Keratinocyte (primary cell): ENCODE results near the gene GON7. TPM values are rescaled to one million over a fixed set of nuclear protein-coding genes. Genes with fewer than 3 reads are reported as not detected.

Experiments
- DNase-seq: peaks from one replicate; pipeline ENCODE4 v3.0.0-alpha.2; 2011; ENCODE audit warnings: low read depth, missing footprints, low spot score
- FAIRE-seq: peaks from 2 replicates; lab custom pipeline; 2011; peaks lifted over from hg19 to GRCh38; lab: Jason Lieb, UNC
- H2AFZ ChIP-seq: 2 replicates; pipeline ENCODE4 v1.6.0; 2012; ENCODE audit warnings: low read length, control low read depth, inconsistent platforms; ENCODE audit not compliant: control insufficient read depth
- H3K27ac ChIP-seq: 2 replicates; pipeline ENCODE4 v1.5.1; 2011; ENCODE audit warnings: low read length; ENCODE audit not compliant: control insufficient read depth, insufficient read depth
- H3K27me3 ChIP-seq: 3 replicates; pipeline ENCODE4 v1.6.0; 2011; ENCODE audit warnings: low read length; ENCODE audit not compliant: control insufficient read depth, insufficient read depth; ENCODE audit errors: extremely low read depth
- H3K36me3 ChIP-seq, 2 experiments: 2 replicates in 1 of 2; 3 replicates in 1 of 2; pipeline ENCODE4 v1.5.1; 2011; ENCODE audit warnings: low read length in 2 of 2, mild to moderate bottlenecking in 1 of 2; ENCODE audit not compliant: control insufficient read depth in 2 of 2, insufficient read depth in 2 of 2; ENCODE audit errors: extremely low read depth in 1 of 2
- H3K4me1 ChIP-seq: 3 replicates; pipeline ENCODE4 v1.5.1; 2011; ENCODE audit warnings: low read length; ENCODE audit not compliant: control insufficient read depth, insufficient read depth; ENCODE audit errors: extremely low read depth
- H3K4me2 ChIP-seq: 3 replicates; pipeline ENCODE4 v1.6.0; 2011; ENCODE audit warnings: low read depth, low read length; ENCODE audit not compliant: control insufficient read depth, insufficient read depth; ENCODE audit errors: extremely low read depth
- H3K4me3 ChIP-seq, 3 experiments: fragments of 200-600 bp in 1 of 3; sonication (generic) in 1 of 3; 2 replicates in 2 of 3; 3 replicates in 1 of 3; pipeline ENCODE4 v1.5.1; 2011 to 2016; ENCODE audit warnings: low read length in 3 of 3, mild to moderate bottlenecking in 3 of 3, control low read depth in 2 of 3, inconsistent platforms in 1 of 3, low read depth in 1 of 3, mixed read lengths in 1 of 3, mixed run types in 1 of 3, moderate library complexity in 1 of 3; ENCODE audit not compliant: control insufficient read depth in 2 of 3, insufficient read depth in 2 of 3; ENCODE audit errors: extremely low read depth in 1 of 3
- H3K79me2 ChIP-seq: 2 replicates; pipeline ENCODE4 v1.6.0; 2012; ENCODE audit warnings: low read length; ENCODE audit not compliant: control insufficient read depth, insufficient read depth
- H3K9ac ChIP-seq: 3 replicates; pipeline ENCODE4 v1.6.0; 2011; ENCODE audit warnings: low read length; ENCODE audit not compliant: control insufficient read depth, insufficient read depth; ENCODE audit errors: extremely low read depth
- H3K9me1 ChIP-seq: 3 replicates; pipeline ENCODE4 v1.6.0; 2011; ENCODE audit warnings: low read length; ENCODE audit not compliant: control insufficient read depth, insufficient read depth; ENCODE audit errors: extremely low read depth
- H3K9me3 ChIP-seq: 2 replicates; pipeline ENCODE4 v1.5.1; 2012; ENCODE audit warnings: low read depth, low read length; ENCODE audit not compliant: control insufficient read depth
- H4K20me1 ChIP-seq: 3 replicates; pipeline ENCODE4 v1.6.0; 2011; ENCODE audit warnings: low read length; ENCODE audit not compliant: control insufficient read depth, insufficient read depth; ENCODE audit errors: extremely low read depth
- EZH2 ChIP-seq: IDR thresholded peaks from one replicate; pipeline ENCODE4 v1.6.1; 2012; ENCODE audit warnings: inconsistent platforms, mild to moderate bottlenecking, low read length, moderate library complexity
- dilution Hi-C: fragments of 300-500 bp; cut with MboI; formaldehyde crosslinking; loops from one replicate; pipeline ENCODE4 v1.7.0; 2020; ENCODE audit warnings: low sequenced_read_pairs; ENCODE audit not compliant: extremely low pct_ligation_motif_present
- polyA plus RNA-seq, 5 experiments: library from polyadenylated mRNA; depleted of rRNA in 3 of 5; stranded (reverse) in 3 of 5; stranded (forward) in 1 of 5; unstranded in 1 of 5; fragments of >200 nt; gene quantifications; 1 replicate in 1 of 5; 2 replicates in 3 of 5; 3 replicates in 1 of 5; pipeline versions ENCODE4 v1.2.1 to v1.2.3, GENCODE V29; 2011 to 2012; ENCODE audit warnings: missing spikeins in 2 of 5, low read depth in 1 of 5, low replicate concordance in 1 of 5
- TF ChIP-seq, protein P1 (sequence below), 3 experiments: IDR thresholded peaks in 1 of 3; conservative IDR thresholded peaks in 1 of 3; optimal IDR thresholded peaks in 1 of 3; 2 replicates in 2 of 3; 3 replicates in 1 of 3; pipeline versions ENCODE3 to v1.5.1; 2011; ENCODE audit warnings: low read length in 3 of 3, mild to moderate bottlenecking in 3 of 3, moderate library complexity in 2 of 3, control low read depth in 1 of 3, inconsistent platforms in 1 of 3; ENCODE audit not compliant: insufficient read depth in 2 of 3; ENCODE audit errors: extremely low read depth in 1 of 3

GON7 gene
- polyA plus RNA-seq, 1 donor (not counting 4 experiments of a cell fraction or from before 2014, with no cell fraction given), result 12.6 TPM

DNA sequence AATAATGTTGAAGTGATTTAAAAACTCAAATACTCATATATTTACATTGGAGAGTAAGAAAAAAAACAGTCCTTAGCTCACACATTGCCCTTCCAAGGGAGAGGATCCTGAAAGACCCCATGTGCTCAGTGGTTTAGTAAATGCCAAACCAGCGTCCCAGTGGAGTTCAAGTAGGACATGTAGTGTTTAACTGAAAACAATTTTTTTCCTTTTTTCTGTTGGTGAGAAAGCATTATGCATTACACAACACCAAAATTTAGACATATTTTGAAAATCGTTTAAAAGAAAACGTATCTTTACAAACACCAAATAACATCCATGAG is 33.8 kb upstream of the GON7 start:
- no peak overlapping the region for H2AFZ ChIP-seq
- FAIRE-seq (no peak), DNase-seq (no peak)
- H3K79me2 ChIP-seq, result no peaks in the 10 kb centered on the region
- no peaks in the 10 kb centered on the region for H4K20me1 ChIP-seq
- H3K4me2 ChIP-seq, result peak overlapping the region; percentile 23
- H3K27me3 ChIP-seq, result no peaks in the 10 kb centered on the region
- H3K36me3 ChIP-seq, result peaks cover 11 to 25% of the 10 kb centered on the region in 2 experiments
- no peaks in the 10 kb centered on the region for H3K9me1 ChIP-seq
- H3K9ac ChIP-seq, result no peak overlapping the region
- no peaks in the 10 kb centered on the region for H3K9me3 ChIP-seq
- no peak for TF ChIP-seq EZH2
- TF ChIP-seq, protein P1, sequence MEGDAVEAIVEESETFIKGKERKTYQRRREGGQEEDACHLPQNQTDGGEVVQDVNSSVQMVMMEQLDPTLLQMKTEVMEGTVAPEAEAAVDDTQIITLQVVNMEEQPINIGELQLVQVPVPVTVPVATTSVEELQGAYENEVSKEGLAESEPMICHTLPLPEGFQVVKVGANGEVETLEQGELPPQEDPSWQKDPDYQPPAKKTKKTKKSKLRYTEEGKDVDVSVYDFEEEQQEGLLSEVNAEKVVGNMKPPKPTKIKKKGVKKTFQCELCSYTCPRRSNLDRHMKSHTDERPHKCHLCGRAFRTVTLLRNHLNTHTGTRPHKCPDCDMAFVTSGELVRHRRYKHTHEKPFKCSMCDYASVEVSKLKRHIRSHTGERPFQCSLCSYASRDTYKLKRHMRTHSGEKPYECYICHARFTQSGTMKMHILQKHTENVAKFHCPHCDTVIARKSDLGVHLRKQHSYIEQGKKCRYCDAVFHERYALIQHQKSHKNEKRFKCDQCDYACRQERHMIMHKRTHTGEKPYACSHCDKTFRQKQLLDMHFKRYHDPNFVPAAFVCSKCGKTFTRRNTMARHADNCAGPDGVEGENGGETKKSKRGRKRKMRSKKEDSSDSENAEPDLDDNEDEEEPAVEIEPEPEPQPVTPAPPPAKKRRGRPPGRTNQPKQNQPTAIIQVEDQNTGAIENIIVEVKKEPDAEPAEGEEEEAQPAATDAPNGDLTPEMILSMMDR (optimal IDR thresholded peaks at IDR 0.05 in 1 of 3, IDR thresholded peaks at IDR 0.05 in 1 of 3, conservative IDR thresholded peaks at IDR 0.05 in 1 of 3; ENCODE audit: extremely low read depth in 1 of 3, insufficient read depth in 2 of 3, low read length in 3 of 3), result no peak
- no peak overlapping the region for H3K27ac ChIP-seq
- no peak overlapping the region for H3K4me3 ChIP-seq
- dilution Hi-C loops, result no loop called here
- peaks cover 12% of the 10 kb centered on the region for H3K4me1 ChIP-seq

DNA sequence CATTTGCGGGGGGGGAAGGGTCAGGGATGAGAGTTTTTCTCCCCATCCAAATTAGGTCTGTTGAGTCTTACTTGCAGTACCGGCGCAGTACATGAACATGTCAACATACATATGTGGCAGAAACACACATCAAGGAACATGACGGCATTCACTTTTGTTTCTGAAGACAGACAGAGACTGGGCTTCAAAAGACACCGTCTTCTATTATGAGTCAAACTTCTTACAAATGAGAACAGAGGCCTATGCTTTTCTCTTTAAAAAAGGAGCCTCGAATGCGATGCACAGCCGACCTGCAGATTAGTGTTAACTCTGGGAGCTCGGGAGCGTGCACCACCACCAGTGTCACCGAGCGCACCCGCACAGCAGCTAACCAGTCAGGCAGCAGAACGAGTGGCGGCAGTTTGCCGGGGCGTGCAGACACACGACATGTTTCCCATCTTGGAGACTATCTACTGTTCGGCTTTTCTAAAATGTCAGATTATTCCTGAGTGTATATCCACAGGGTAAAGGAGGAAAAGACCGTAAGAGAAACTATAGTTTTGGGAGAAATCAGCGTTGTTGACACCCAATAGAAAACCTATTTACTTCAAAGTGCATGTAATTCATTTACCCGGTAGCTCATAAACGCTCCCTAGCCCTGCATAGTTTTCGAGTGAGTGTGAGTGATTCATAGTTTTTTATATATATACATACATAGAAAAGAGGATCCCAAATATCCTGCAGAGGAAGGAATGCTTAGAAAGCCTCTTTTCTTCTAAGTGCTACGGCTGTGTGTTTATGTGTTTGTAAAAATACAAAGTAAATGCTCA is 33.2 kb upstream of the GON7 start:
- peak; percentile 57 for FAIRE-seq
- dilution Hi-C loops, result no loop called here
- no peak for DNase-seq

More for the DNA sequence above, 33.2 kb upstream of the GON7 start:
- Histone ChIP-seq H3K4me3 (no peak overlapping the region), H2AFZ (no peak overlapping the region), H3K9me1 (no peaks in the 10 kb centered on the region), H3K27me3 (no peaks in the 10 kb centered on the region), H3K9ac (no peak overlapping the region), H3K36me3 (peaks cover 8 to 21% of the 10 kb centered on the region in 2 experiments), H3K9me3 (no peaks in the 10 kb centered on the region), H3K27ac (peak overlapping the region; percentile 5), H4K20me1 (no peaks in the 10 kb centered on the region), H3K4me2 (peak overlapping the region; percentile 31), H3K4me1 (peaks cover 16% of the 10 kb centered on the region), H3K79me2 (no peaks in the 10 kb centered on the region)
- TF ChIP-seq, protein P1 (optimal IDR thresholded peaks at IDR 0.05 in 1 of 3, IDR thresholded peaks at IDR 0.05 in 1 of 3, conservative IDR thresholded peaks at IDR 0.05 in 1 of 3; ENCODE audit: extremely low read depth in 1 of 3, insufficient read depth in 2 of 3, low read length in 3 of 3), result no peak
- no peak for TF ChIP-seq EZH2
